DOHH2 (cell line): ENCODE results near the gene KDSR.

Source experiments
- CTCF ChIP-seq: fragments of 200-600 bp; sonication (generic); IDR thresholded peaks from one replicate; pipeline ENCODE4 v1.5.1; 2014; ENCODE audit warnings: antibody characterized with exemption, mild to moderate bottlenecking, low read depth, low read length; ENCODE audit not compliant: poor library complexity, severe bottlenecking
- EZH2phosphoT487 ChIP-seq: fragments of 200-600 bp; sonication (generic); IDR thresholded peaks from 2 replicates; pipeline ENCODE4 v1.6.1; 2017; ENCODE audit warnings: borderline replicate concordance, mild to moderate bottlenecking, antibody characterized with exemption, low read length, moderate library complexity, mixed read lengths

GRCh38 chr18:63405986-63406385 is 39.0 kb upstream of the KDSR start:
- TF ChIP-seq CTCF (no peak), EZH2phosphoT487 (no peak)
